HG02759 (cell line): ENCODE results near the gene AFF3.
"Not testable (repeated sequence)": the region's sequence is repeated elsewhere in the genome, so short reads cannot be mapped to it uniquely, and the experiment has no call there.

Experiments used
- ATAC-seq: cut with Tn5 transposase; IDR thresholded peaks from one replicate; pipeline ENCODE4 v1.9.1; 2021; ENCODE audit warnings: mild to moderate bottlenecking, moderate library complexity; ENCODE audit not compliant: unreplicated experiment

AFF3 gene

GRCh38 chr2:100142393-100142792 is at the start of gene AFF3:
Gene AFF3 (minus strand): TSS chr2:100142590. CDS start chr2:100104454, 38,136 bp downstream.
- ATAC-seq = peak; percentile 98

- no peak for ATAC-seq
Measured at GRCh38 chr2:100189387-100189786, 47.0 kb upstream of the AFF3 start.

GRCh38 chr2:100188326-100188725 is 45.9 kb upstream of the AFF3 start:
- ATAC-seq = no peak

GRCh38 chr2:100186126-100186525 is 43.7 kb upstream of the AFF3 start:
- ATAC-seq = no peak

- ATAC-seq = no peak
Measured at GRCh38 chr2:100185516-100185915, 43.1 kb upstream of the AFF3 start.

GRCh38 chr2:100185105-100185504 is 42.7 kb upstream of the AFF3 start:
- no peak for ATAC-seq

GRCh38 chr2:100184055-100184737 is 41.8 kb upstream of the AFF3 start:
- ATAC-seq = no peak

- no peak for ATAC-seq
Measured at GRCh38 chr2:100182494-100183361, 40.3 kb upstream of the AFF3 start.

- no peak for ATAC-seq
Measured at GRCh38 chr2:100180503-100180902, 38.1 kb upstream of the AFF3 start.

GRCh38 chr2:100179806-100180205 is 37.4 kb upstream of the AFF3 start:
- ATAC-seq = no peak

GRCh38 chr2:100178864-100179263 is 36.5 kb upstream of the AFF3 start:
- no peak for ATAC-seq

GRCh38 chr2:100178085-100178788 is 35.8 kb upstream of the AFF3 start:
- ATAC-seq = peak; percentile 68

GRCh38 chr2:100176925-100177324 is 34.5 kb upstream of the AFF3 start:
- no peak for ATAC-seq

- ATAC-seq = no peak
Measured at GRCh38 chr2:100174026-100174431, 31.6 kb upstream of the AFF3 start.

GRCh38 chr2:100166701-100167100 is 24.3 kb upstream of the AFF3 start:
- no peak for ATAC-seq

GRCh38 chr2:100163605-100164004 is 21.2 kb upstream of the AFF3 start:
- no peak for ATAC-seq

GRCh38 chr2:100161945-100162620 is 19.7 kb upstream of the AFF3 start:
- no peak for ATAC-seq

- ATAC-seq = no peak
Measured at GRCh38 chr2:100160396-100160795, 18.0 kb upstream of the AFF3 start.

- not testable (repeated sequence) for ATAC-seq
Measured at GRCh38 chr2:100151832-100152231, 9.4 kb upstream of the AFF3 start.

- ATAC-seq = no peak
Measured at GRCh38 chr2:100151310-100151709, 8.9 kb upstream of the AFF3 start.

- no peak for ATAC-seq
Measured at GRCh38 chr2:100148883-100149282, 6.5 kb upstream of the AFF3 start.
